ENCODE data around the gene DOK1. TPM values are rescaled to one million over a fixed set of nuclear protein-coding genes. Genes with fewer than 3 reads are reported as not detected.

The DOK1 gene
- total RNA-seq (6.4 TPM), polyA plus RNA-seq (ENCODE audit: insufficient read depth in 1 of 8, insufficient read length in 8 of 8, low replicate concordance in 1 of 8) (1 to 10 TPM; 6.6 to 8.7 (median 7.0) TPM)
- long read RNA-seq, donor 1: 0 reads
- long read RNA-seq, donor 2: 0 reads
- long read RNA-seq, donor 3, partial matches to known transcripts: 0 of 2 reads
- long read RNA-seq, donor 3, other reads (novel, unspliced or antisense): 0 of 2 reads
- long read RNA-seq, donor 4, partial matches to known transcripts: 0 of 2 reads
- long read RNA-seq, donor 4, other reads (novel, unspliced or antisense): 0 of 2 reads
- long read RNA-seq, donor 5, partial matches to known transcripts: 0 of 3 reads
- long read RNA-seq, donor 5, other reads (novel, unspliced or antisense): 0 of 3 reads
- long read RNA-seq, donor 6, partial matches to known transcripts: 6 of 8 reads
- long read RNA-seq, donor 6, other reads (novel, unspliced or antisense): 0 of 8 reads
- long read RNA-seq, donor 7, partial matches to known transcripts: 0 of 4 reads
- long read RNA-seq, donor 7, other reads (novel, unspliced or antisense): 0 of 4 reads
- long read RNA-seq, donor 8, partial matches to known transcripts: 0 of 2 reads
- long read RNA-seq, donor 8, other reads (novel, unspliced or antisense): 0 of 2 reads
- long read RNA-seq, donor 9, partial matches to known transcripts: 0 of 2 reads
- long read RNA-seq, donor 9, other reads (novel, unspliced or antisense): 0 of 2 reads
- long read RNA-seq, donor 10, partial matches to known transcripts: 0 of 2 reads
- long read RNA-seq, donor 10, other reads (novel, unspliced or antisense): 0 of 2 reads
- long read RNA-seq, donor 11, partial matches to known transcripts: 0 of 5 reads
- long read RNA-seq, donor 11, other reads (novel, unspliced or antisense): 0 of 5 reads

- peaks cover 6% of the 10 kb centered on the region for H3K36me3 ChIP-seq (ENCODE audit: control insufficient read depth, insufficient read depth, low read length)
- H3K27me3 ChIP-seq (ENCODE audit: control insufficient read depth, insufficient read depth, low read length): peaks cover 7% of the 10 kb centered on the region
- peaks cover 34% of the 10 kb centered on the region for H3K4me1 ChIP-seq (ENCODE audit: control insufficient read depth, insufficient read depth, low read length)
- peak within 1 kb of the TSS; percentile 67 for H3K27ac ChIP-seq (ENCODE audit: low read length)
- peak within 1 kb of the TSS; percentile 71 for H3K4me3 ChIP-seq (ENCODE audit: low read length)
- no peaks in the 10 kb centered on the region for H3K9me3 ChIP-seq (replicated peaks; ENCODE audit: control insufficient read depth, low read depth, low read length)
- WGBS (ENCODE audit: insufficient coverage): under 1% methylated on average over 66 of the region's 73 CpGs
- DNase-seq: peak; percentile 96
Observed at GRCh38 chr2:74553892-74554819, at the start of gene DOK1, which contains the start of gene LOXL3. TSS of gene DOK1 (plus strand) at chr2:74554720. CDS start at chr2:74554755, 35 bp downstream. TSS of gene LOXL3 (minus strand) at chr2:74553942. CDS start at chr2:74552634, 1,308 bp downstream.

- Histone ChIP-seq H3K9me3 (replicated peaks; ENCODE audit: control insufficient read depth, low read depth, low read length) (no peaks in the 10 kb centered on the region), H3K27ac (ENCODE audit: low read length) (no peak overlapping the region), H3K4me1 (ENCODE audit: control insufficient read depth, insufficient read depth, low read length) (peaks cover 50% of the 10 kb centered on the region), H3K27me3 (ENCODE audit: control insufficient read depth, insufficient read depth, low read length) (peaks cover 68% of the 10 kb centered on the region), H3K36me3 (ENCODE audit: control insufficient read depth, insufficient read depth, low read length) (peaks cover 16% of the 10 kb centered on the region), H3K4me3 (ENCODE audit: low read length) (no peak overlapping the region)
- no peak for DNase-seq
- 92% methylated on average over 5 of the region's 14 CpGs for WGBS (ENCODE audit: insufficient coverage)
Observed at GRCh38 chr2:74505448-74506246, 48.9 kb upstream of the DOK1 start.

DNA sequence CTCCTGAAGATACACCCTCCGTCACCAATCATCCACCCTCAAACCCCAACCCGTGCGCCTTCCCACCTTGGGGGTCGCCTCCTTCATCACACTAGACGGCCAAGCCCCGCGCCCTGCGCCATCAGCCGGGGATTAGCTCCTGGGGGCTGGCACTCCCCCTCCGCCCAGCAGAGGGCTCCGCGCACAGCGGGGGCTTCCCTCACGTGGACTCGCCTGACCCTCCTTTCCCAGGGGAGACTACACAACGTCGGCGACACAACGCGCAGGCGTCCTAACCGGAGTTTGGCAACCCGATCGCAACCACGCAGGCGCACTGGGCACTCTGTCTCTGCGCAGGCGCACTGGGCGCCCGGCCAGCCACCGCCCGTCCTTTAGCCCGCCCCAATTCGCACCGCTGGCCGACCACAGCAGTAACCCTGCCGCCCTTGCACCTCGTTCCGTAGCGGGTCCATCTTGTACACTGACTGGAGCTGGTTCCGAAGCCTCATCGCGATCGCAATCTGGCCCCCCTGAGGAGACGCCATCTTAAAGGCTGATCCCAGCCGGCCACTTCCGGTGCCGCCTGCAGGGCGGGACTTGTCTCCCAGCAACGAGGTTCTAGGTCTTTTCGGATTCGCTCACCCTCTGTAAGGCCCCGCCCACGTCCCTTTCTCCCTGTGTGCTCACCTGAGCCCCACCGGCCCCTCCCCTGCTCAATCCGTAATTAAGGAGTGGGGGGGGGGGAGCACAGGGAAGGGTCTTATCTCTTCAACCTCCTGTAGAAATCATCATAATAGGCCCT lies 47.2 kb upstream of the DOK1 start, which contains the start of gene PCGF1:
Gene PCGF1 (minus strand): TSS at position 551 of the 781 bp plus-strand sequence. CDS start 27 bp downstream, at position 524.
- Histone ChIP-seq H3K27me3 (ENCODE audit: control insufficient read depth, insufficient read depth, low read length) (peaks cover 68% of the 10 kb centered on the region), H3K27ac (ENCODE audit: low read length) (peak within 1 kb of the TSS; percentile 100), H3K4me3 (ENCODE audit: low read length) (peak within 1 kb of the TSS; percentile 96), H3K36me3 (ENCODE audit: control insufficient read depth, insufficient read depth, low read length) (peaks cover 16% of the 10 kb centered on the region), H3K4me1 (ENCODE audit: control insufficient read depth, insufficient read depth, low read length) (peaks cover 45% of the 10 kb centered on the region), H3K9me3 (replicated peaks; ENCODE audit: control insufficient read depth, low read depth, low read length) (no peaks in the 10 kb centered on the region)
- peak; percentile 99 for DNase-seq
- under 1% methylated on average over 49 of the region's 56 CpGs for WGBS (ENCODE audit: insufficient coverage)

DNA sequence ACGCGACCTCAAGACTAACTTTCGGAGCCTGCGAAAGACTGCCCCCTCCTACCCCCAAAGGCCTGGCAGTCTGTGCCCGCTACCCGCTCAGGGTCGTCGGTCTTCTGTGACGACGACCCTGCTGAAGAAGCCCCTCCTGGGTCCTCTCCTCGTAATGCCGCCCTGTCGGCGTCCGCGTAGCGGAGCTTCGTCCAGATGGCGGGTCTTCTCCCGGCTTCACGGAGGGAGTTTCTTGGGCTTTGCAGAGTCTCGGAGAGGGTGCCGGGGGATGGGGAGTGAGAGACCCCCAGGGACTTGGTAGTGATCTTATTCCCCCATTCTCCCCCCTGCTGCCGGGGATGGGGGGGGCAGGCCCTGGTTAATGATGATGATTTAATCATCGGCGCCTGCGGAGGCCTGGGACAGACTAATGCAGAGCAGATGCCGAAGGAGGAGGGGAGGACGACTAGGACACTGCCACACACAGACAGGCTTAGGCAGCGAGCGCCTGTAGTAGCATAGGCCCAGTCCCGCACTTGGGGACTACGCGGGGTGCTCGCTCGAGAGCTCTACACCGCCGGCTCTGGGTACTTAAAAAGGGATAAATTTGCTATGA lies 46.5 kb upstream of the DOK1 start:
- Histone ChIP-seq H3K4me1 (ENCODE audit: control insufficient read depth, insufficient read depth, low read length) (peaks cover 38% of the 10 kb centered on the region), H3K36me3 (ENCODE audit: control insufficient read depth, insufficient read depth, low read length) (peaks cover 16% of the 10 kb centered on the region), H3K9me3 (replicated peaks; ENCODE audit: control insufficient read depth, low read depth, low read length) (no peaks in the 10 kb centered on the region), H3K27ac (ENCODE audit: low read length) (peak overlapping the region; percentile 100), H3K27me3 (ENCODE audit: control insufficient read depth, insufficient read depth, low read length) (peaks cover 68% of the 10 kb centered on the region), H3K4me3 (ENCODE audit: low read length) (peak overlapping the region; percentile 96)
- WGBS (ENCODE audit: insufficient coverage): 9% methylated on average over 21 of the region's 38 CpGs
- DNase-seq: peak; percentile 61

DNA sequence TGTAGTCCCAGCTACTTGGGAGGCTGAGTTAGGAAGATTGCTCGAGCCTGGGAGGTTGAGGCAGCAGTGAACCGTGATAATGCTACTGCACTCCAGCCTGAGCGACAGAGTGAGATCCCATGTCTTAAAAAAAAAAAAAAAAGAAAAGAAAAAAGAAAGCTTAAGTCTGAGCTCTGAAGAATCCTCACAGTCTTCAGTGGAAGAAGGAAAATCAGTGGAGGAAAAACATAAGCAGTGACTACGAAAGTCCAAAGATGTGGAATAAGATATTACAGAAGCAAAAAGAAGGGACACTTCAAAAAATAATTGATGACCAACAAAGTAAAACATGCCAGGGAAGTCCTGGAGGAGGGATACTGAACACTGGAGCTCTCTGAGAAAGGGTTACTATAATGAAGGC lies 44.2 kb upstream of the DOK1 start:
- H3K4me3 ChIP-seq (ENCODE audit: low read length): no peak overlapping the region
- H3K27ac ChIP-seq (ENCODE audit: low read length): no peak overlapping the region
- H3K36me3 ChIP-seq (ENCODE audit: control insufficient read depth, insufficient read depth, low read length): peaks cover 12% of the 10 kb centered on the region
- H3K4me1 ChIP-seq (ENCODE audit: control insufficient read depth, insufficient read depth, low read length): peaks cover 34% of the 10 kb centered on the region
- WGBS (ENCODE audit: insufficient coverage): 48% methylated on average over 2 of the region's 4 CpGs
- H3K27me3 ChIP-seq (ENCODE audit: control insufficient read depth, insufficient read depth, low read length): peaks cover 73% of the 10 kb centered on the region
- DNase-seq: no peak
- H3K9me3 ChIP-seq (replicated peaks; ENCODE audit: control insufficient read depth, low read depth, low read length): no peaks in the 10 kb centered on the region

DNA sequence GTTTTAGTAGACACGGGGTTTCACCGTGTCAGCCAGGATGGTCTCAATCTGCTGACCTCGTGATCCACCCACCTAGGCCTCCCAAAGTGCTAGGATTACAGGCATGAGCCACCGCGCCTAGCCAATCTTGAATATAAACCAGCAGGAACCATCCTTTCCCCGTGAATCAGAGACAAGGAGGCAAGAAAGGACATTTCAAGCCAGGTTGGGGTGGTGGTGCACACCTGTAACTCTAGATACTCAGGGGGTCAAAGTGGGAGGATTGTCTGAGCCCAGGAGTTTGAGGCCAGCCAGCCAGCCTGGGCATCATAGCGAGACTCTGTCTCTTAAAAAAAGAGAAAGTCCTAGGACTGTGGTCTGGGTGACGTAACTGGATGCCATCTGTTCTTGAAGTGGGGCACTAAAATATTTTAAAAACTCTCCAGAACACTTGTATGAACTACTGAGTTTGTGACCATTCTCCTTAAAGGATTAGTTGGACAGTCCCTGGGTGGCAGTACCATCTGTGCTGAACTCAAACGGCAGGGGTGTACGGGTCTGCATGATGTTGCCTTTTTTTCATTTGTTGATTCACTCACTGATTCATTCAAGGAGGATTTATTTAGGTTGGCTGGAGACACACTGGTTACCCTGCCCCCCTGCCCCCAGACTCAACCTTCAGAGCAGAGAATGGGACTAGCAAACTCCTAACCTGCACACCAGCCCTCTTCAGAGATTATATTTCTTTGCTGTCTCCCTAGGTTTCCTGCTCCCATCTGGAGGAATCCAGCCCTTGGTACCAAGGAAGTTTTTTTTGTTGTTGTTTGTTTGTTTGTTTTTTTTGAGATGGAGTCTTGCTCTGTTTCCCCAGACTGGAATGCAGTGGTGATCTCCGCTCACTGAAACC lies 43.2 kb upstream of the DOK1 start:
- Histone ChIP-seq H3K4me3 (ENCODE audit: low read length) (no peak overlapping the region), H3K4me1 (ENCODE audit: control insufficient read depth, insufficient read depth, low read length) (peaks cover 36% of the 10 kb centered on the region), H3K27me3 (ENCODE audit: control insufficient read depth, insufficient read depth, low read length) (peaks cover 80% of the 10 kb centered on the region), H3K36me3 (ENCODE audit: control insufficient read depth, insufficient read depth, low read length) (peaks cover 4% of the 10 kb centered on the region), H3K9me3 (replicated peaks; ENCODE audit: control insufficient read depth, low read depth, low read length) (no peaks in the 10 kb centered on the region), H3K27ac (ENCODE audit: low read length) (no peak overlapping the region)
- WGBS (ENCODE audit: insufficient coverage): 67% methylated on average over 1 of the region's 11 CpGs
- no peak for DNase-seq

- H3K27ac ChIP-seq (ENCODE audit: low read length): no peak overlapping the region
- H3K27me3 ChIP-seq (ENCODE audit: control insufficient read depth, insufficient read depth, low read length): peaks cover 90% of the 10 kb centered on the region
- 2% methylated on average over 31 of the region's 36 CpGs for WGBS (ENCODE audit: insufficient coverage)
- no peaks in the 10 kb centered on the region for H3K9me3 ChIP-seq (replicated peaks; ENCODE audit: control insufficient read depth, low read depth, low read length)
- H3K36me3 ChIP-seq (ENCODE audit: control insufficient read depth, insufficient read depth, low read length): no peaks in the 10 kb centered on the region
- H3K4me3 ChIP-seq (ENCODE audit: low read length): no peak overlapping the region
- no peak for DNase-seq
- H3K4me1 ChIP-seq (ENCODE audit: control insufficient read depth, insufficient read depth, low read length): peaks cover 29% of the 10 kb centered on the region
Observed at GRCh38 chr2:74512744-74513604, 41.5 kb upstream of the DOK1 start.
